Fibroblast of villous mesenchyme (primary cell): Measurements from ENCODE around the gene NCOA4. TPM values are rescaled to one million over a fixed set of nuclear protein-coding genes. Genes with fewer than 3 reads are reported as not detected.

Experiments used
- DNase-seq: peaks from one replicate; pipeline ENCODE4 v3.0.0-alpha.2; 2010; ENCODE audit warnings: low read depth
- H3K4me3 ChIP-seq: 2 replicates; pipeline ENCODE4 v1.5.1; 2011; ENCODE audit warnings: low read depth, mild to moderate bottlenecking, low read length
- CTCF ChIP-seq: IDR thresholded peaks from 2 replicates; pipeline ENCODE4 v1.5.1; 2012; ENCODE audit warnings: low read depth, mild to moderate bottlenecking, low read length; ENCODE audit not compliant: insufficient read depth
- total RNA-seq: library from RNA; depleted of rRNA; stranded (reverse); fragments of >200 nt; gene quantifications from 2 replicates; pipeline ENCODE4 v1.2.3, GENCODE V29; 2012

The NCOA4 gene
- 163 and 256 TPM in 2 replicates for total RNA-seq

GRCh38 chr10:46030091-46030937 is at the start of gene NCOA4:
NCOA4 (minus strand) TSS chr10:46030623; CDS start chr10:46016680, 13,943 bp downstream.
- TF ChIP-seq CTCF = peak; percentile 69

GRCh38 chr10:46079831-46080585 is 49.6 kb upstream of the NCOA4 start:
- DNase-seq = peak; percentile 59
- TF ChIP-seq CTCF = no peak
- no peak overlapping the region for H3K4me3 ChIP-seq

More at GRCh38 chr10:46030091-46030937, at the start of gene NCOA4:
- peak; percentile 99 for DNase-seq
- peak within 1 kb of the TSS; percentile 89 for H3K4me3 ChIP-seq

- no peak overlapping the region for H3K4me3 ChIP-seq
- TF ChIP-seq CTCF = no peak
- no peak for DNase-seq
Measured at GRCh38 chr10:46077731-46078413, 47.4 kb upstream of the NCOA4 start.

- no peak overlapping the region for H3K4me3 ChIP-seq
- no peak for TF ChIP-seq CTCF
- DNase-seq = peak; percentile 89
Measured at GRCh38 chr10:46077141-46077554, 46.7 kb upstream of the NCOA4 start.

- DNase-seq = no peak
- no peak overlapping the region for H3K4me3 ChIP-seq
- no peak for TF ChIP-seq CTCF
Measured at GRCh38 chr10:46075869-46076268, 45.4 kb upstream of the NCOA4 start.

GRCh38 chr10:46074196-46074946 is 43.9 kb upstream of the NCOA4 start:
- no peak for DNase-seq
- TF ChIP-seq CTCF = no peak
- H3K4me3 ChIP-seq = no peak overlapping the region
